Globus pallidus (tissue), 1 donor: ENCODE data around the gene LMX1B.

Experiments
- DNase-seq: peaks from one replicate; pipeline ENCODE4 v3.0.0-alpha.2; 2015; ENCODE audit warnings: low spot score

LMX1B gene

DNA sequence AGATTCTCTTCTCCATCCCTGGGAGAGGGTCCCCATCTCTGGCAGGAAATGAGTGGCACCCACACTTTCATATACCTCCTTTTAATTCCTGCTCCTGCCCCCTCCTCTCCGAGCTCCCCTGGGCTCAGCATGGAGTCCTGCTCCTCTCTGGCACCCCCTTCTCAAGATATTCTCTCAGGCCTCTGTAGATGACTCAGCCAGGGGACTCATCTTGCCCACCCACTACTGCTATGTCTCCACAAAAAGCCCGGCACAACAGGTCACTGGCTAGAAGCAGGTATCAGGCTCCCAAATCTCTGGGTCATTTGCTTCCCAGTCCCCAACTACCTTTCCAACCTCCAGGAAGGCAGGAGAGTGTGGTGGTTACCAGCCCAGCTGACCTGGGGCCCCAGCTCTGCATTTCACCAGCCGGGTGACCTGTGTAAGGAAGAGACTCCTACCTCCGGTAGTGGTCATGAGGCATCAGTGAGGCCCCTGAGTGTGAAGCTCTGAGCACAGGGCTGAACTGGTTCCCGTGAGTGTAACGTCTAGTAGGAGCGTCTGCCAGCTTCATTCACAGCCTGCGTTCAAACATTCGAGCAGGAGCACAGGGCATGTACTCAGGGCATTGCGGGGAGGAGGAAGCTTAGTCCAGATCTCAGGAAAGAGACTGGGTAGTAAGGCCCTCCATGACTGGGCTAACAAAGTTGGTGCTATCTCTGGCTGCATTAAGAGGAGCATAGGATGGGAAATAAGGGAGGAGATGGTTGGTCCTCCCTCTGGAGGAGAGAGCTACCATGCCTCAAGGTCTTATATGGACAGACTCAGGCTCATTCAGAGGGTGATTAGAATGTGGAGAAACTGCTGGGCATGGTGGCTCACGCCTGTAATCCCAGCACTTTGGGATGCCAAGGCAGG, 63.7 kb downstream of the LMX1B start:
- no peak for DNase-seq

DNA sequence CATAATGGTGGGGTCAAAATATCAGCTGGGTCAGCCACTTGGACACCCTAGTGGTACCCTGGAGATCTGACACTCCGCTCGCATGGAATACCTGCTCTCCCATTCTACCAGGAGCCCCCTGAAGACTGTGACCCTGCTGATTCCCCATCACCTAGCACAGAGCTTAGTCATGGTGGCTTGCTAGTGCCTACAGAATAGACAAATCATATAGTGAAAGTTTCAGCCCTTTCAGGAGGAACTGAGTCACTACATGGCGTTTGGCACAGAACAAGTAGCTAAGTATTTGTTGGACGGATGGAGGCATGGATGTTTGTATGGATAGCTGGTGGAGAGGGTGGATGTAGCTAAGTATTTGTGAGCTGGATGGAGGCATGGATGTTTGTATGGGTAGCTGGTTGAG, 65.3 kb downstream of the LMX1B start:
- no peak for DNase-seq

DNA sequence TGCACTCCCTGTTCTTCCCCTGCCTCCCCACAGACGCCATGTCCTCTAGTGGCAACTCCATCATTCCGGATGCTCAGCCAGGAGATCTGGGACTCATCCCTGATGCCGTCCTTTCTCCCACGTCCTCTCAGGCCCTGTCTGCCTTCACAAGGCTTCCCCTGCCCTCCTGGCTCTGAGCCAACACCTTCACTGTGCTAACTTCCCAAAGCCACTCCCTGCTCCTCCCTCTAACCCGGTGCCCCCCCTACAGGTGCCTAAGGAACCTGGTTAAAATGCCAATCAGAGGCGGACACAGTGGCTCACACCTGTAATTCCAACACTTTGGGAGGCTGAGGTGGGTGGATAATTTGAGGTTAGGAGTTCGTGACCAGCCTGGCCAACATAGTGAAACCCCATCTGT, 67.6 kb downstream of the LMX1B start:
- no peak for DNase-seq

DNA sequence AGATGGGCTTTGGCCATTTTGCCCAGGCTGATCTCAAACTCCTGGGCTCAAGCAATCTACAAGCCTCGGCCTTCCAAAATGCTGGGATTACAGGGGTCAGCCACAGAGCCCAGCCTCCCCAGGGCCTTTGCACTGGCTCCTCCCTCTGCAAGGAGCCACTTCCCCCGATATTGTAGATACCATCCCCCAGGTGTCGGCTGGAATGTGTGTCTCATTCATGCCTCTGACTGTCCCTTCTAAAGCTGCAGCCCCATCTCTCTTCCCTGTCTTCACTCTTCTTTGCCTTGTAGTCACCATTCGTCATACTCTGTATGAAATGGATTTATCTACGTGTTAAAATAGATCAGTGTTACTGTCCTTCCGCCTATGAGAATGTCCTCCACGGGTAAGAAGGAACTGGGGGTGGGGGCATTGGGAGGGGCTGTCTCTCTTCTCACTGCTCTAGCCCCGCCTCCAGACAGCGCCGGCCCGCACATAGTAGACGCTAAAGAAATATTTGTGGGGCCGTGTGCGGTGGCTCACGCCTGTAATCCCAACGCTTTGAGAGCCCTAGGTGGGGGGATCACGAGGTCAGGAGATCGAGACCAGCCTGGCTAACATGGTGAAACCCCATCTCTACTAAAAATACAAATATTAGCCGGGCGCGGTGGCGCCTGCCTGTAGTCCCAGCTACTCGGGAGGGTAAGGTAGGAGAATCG, 68.5 kb downstream of the LMX1B start:
- no peak for DNase-seq

DNA sequence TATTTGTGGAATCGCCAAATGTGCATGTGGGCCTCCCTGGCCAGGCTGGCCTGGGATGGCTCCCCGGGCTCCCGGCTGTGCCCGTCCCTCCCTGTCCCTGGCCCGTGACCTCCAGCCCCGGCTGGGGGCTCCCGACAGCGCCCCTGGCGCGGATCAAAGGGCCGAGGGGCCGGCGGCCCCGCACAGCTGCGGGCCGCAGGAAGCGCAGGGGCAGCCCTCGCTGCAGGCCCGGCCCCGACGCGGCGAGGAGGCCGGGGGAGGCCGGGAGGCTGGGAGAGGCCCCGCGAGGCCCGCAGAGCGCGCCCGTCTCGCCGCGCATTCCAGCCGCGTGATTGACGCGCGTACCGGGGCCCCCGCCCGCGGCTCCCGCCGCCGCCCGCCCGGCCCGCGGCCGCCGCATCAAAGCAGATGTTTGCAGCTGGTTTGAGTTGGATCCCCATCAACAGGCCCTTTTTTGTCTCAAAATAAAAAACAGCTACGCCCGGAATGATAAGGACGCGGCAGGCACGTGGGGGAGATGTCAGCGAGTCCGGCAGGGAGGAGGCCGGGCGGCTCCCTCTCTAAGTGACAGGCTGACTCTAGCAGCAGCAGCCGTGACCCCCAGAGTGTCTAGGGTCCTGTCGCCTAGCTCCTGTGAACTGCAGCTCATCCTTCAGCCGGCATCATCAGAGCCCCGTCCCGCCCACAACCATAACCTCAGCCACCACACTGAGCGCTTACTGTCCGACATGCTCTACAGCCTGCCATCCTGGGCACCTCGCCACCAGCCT, 69.4 kb downstream of the LMX1B start:
- no peak for DNase-seq

DNA sequence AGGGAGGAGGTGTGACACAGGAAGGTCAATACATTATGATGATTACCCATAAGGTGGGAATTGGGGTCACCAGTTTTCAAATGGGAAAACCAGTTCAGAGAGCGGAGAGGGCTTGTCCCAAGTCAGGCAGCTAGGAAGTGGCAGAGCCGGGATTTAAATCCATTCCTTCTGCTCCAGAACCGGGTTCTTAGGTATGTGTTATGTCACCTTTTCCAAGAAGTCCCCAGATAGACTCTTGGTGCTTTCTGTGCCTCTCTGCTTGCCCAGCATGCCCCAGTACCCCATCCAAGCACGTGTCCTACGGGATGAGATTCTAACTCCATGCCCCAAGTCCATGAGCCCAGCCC, 69.9 kb downstream of the LMX1B start:
- DNase-seq: no peak

DNA sequence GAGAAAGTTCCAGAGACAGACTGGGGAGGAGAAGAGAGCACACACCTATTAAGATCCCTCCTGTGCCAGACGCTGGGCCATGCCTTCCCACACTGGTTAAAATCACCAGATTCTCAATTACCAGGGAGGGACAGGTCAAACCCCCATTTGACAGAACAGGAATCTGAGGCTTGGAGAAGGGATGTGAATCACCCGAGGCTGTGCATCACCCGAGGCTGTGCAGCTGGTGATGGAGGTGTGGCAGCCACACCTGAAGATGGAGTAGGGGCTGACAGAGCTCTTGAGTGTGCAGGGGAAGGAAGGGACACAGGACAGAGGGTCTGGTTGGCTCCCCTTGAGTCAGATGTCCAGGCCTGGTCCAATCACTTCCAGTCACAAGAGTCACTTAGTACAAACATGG, 70.6 kb downstream of the LMX1B start:
- DNase-seq: no peak

DNA sequence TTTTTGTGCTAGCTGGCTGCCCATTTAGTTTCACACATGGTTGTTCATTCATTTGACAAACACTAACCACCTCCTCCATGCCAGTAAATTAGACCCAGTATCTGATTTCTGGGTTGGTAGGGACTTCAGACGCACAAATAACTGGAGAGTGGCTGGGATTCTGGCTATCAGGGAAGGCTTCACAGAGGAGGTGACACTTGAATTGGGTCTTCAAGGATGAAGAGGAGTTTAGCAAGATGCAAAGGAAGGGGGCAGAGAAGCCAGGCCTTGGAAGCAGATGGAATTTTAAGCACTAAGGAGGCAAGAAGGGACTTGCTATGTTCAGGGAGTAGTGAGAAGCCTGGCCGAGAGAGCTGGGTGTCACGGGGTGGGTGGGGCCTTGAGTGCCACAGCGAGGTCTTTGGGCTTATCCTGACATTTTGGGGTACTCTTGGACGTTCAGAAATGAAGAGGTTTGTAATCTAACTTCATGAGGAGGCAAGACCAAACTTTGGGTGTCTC, 71.3 kb downstream of the LMX1B start:
- no peak for DNase-seq

DNA sequence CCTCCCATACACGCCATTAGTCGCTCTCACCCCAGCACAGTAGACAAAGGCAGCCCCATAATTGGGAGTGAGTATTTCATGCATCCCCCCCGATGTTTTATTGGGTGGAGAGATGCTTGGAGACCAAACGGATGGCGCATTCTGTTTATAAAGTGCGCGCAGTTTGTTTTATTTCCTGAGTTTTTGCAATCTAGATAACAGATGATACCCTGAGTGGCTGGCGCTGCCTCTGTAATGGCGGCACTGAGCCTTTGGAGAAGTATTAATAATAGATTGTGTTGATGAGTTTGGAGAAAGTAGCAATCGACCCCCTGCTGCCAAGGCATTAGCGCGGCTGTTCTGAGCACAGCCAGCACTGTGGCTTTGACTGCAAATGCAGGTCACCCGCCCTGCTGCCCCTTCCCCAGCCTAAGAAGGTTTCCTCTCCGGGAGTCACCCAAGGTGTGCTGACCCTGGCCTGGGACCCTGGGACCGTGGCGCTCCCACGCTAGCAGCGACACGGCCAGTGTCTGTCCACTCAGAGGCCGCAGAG, 74.3 kb downstream of the LMX1B start:
- no peak for DNase-seq

DNA sequence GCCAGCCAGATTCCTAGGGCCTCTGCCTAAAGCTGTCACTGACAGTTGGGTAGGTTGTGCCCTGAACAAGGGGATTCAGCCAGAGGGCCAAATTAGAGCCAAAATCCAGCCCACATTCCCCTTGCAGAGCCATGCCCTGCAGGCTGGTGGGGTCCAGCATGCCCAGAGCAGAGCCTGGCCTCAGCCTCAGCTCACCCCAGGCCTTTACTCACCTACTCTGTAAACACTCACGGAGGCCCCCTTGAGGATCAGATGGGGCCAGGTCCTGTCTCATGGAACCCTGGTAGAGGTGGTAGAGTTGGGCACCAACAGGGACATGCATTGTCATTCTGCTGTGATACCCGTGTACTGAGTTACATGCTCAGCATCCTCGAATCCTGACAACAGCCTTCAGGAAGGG, 74.9 kb downstream of the LMX1B start:
- DNase-seq: no peak

DNA sequence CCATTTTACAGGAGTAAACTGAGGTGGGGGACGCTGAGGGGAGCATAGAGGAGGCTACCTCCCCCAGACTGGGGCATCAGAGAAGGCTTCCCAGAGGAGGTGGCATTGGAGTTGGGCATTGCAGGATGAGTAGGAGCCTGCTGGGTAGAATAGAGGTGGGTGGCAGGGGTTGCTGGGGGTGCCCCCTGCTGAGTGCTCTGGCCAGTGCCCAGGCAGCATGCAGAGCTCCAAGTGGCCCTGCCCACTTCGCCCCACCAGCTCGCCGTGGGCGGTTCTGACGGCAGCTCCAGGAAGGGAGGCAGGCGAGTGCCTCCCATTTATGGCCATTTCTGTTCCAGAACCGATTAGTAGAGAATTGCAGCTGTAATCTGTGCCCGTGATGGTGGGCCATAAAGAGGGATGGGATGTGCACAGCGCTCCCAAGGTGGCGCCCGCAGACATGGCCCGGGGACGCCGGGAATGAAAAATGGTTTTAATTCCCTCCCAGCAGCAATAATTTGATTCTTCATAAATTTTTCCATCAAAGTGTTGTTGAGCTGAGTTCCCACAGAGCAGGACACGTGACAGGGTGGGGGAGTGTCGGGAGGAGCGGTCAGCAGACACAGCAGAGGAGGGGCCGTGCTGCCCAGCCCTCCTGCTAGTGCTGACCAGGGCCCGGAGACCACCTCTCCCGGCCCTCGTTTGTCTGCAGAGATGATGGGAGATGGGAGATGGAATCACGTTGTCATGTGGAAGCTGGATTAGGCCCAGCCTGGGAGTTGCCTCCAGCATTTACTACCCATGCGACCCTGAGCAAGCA, 75.5 kb downstream of the LMX1B start:
- no peak for DNase-seq

DNA sequence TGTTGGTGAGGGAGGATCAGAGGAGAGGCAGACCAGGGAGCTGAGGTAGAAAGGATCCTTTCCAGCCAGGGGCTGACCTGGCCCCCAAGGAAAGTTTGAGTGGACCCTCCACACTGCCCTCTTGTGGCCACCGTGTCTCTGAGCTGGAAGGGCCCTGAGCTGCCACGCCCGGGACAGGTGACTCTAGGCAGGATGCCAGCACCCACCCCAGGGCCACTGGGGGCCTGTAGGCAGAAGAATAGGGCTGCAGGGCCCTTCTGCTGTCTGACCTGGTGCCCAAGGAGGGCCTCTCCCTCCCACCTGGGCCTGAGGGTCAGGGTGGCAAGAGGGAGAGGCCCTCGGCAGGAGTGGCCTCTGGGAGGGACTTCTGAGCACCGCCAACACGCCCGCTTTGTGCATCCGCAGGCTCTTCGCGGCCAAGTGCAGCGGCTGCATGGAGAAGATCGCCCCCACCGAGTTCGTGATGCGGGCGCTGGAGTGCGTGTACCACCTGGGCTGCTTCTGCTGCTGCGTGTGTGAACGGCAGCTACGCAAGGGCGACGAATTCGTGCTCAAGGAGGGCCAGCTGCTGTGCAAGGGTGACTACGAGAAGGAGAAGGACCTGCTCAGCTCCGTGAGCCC, 76.8 kb downstream of the LMX1B start:
- DNase-seq: no peak

DNA sequence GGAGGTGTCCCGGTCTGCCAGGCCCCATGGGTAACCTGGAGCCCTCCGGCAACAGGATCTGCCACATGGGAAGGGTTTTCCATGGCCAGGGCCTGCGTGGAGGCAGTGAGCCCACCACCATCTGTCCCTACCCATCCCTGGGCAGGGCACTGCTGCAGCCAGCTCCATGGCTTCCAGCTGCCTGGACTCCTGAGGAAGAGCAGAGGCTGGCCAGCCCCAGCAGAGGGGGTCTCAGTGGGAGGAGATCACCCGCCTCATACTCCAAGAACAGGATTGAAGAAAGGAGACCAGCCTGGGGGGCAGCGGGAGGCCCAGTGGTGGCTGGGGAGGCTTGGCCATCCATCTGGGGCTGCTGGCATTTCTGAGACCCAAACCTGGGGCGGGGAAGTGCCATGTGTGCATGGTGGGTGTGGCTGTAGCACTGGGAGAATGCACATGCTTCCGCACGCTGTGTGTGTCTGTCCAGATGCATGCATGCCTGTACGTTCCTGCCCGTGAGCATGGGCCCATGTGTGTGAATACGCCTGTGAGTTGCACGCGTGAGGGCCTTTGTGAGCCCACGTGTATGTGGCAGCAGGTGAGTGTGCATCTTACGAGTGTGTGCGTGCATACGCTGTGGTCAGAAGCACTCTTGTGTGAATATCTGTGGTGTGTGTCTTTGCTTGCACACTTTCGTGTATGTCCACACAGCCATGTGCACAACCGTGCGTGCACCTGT, 78.5 kb downstream of the LMX1B start:
- DNase-seq: no peak

DNA sequence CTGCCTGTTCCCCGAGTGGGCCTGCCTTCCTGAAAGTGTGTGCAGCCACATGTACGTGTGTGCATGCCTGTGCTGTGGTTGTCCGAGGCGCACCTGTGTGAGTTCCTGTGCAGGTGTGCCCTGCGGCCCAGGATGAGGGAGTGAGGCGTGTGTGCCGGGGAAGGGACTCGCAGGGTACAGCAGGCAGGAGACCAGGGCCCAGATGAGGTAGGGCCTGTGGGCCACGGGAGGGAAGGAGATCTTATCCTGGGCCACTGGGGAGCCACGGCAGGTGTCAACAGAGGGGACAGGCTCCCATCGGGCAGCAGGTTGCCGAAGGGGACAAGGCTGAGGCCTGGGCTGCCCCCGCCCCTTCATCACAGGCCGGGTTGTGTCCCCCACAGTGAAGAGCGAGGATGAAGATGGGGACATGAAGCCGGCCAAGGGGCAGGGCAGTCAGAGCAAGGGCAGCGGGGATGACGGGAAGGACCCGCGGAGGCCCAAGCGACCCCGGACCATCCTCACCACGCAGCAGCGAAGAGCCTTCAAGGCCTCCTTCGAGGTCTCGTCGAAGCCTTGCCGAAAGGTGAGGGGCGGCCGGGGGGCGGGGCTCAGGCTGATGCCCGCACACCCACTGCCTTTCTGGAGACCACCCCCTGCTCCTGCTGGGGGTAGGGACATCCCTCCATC, 79.2 kb downstream of the LMX1B start:
- DNase-seq: no peak

DNA sequence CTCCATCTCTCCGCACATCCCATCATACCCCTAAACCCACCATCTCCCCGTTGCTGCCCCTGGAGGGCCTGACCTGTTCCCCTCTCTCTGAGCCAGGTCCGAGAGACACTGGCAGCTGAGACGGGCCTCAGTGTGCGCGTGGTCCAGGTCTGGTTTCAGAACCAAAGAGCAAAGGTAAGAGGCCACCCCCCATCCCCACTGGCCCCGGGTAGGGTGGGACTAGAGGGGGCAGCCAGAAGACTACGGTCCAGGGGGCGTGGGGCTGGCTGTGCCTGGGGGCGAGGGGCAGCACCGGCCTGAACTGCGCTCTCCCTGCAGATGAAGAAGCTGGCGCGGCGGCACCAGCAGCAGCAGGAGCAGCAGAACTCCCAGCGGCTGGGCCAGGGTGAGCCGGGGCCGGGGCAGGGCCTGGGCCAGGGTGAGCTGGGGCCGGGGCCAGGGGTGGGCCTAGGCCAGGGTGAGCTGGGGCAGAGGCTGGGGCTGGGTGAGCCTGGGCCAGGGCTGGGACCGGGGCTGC, 79.8 kb downstream of the LMX1B start:
- no peak for DNase-seq

DNA sequence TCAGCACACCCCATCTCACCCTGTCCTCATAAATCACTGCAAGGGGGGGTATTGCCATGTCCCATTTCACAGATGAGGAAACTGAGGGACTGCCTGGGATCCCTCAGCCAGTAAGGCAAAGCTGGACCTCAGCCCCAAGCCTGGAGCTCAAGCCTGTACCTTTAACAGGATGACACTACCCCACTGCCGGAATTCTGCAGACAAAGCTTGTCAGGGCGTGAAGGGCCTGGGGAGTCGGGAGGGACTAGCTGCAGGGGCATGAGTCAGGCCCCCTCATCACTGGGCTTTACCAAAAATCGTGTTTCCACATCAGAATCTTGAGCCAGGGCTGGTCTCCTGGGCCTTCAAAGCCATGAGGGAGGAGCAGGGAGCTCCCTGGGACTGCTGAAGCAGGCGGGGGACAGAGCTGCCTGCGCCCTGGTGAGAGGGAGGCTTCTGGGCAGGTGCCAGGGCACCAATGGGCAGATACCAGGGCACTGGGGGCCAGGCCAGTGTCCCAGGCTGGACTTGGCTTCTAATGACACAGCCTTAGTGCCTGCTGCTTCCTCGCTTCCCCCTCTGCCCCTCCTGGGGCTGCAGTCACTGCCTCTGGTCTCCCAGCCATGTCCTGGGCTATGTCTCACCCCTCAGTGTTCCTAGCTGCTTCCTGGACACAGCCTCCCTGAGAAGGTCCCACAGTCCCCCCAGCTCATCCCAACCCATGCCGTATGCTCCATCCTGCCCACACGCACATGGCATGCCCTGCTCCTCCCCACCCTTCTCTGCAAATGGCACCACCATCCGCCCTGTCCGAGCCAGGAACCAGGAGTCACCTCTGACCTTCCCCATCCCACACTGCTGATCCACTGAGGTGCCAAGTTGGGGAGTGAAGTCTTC, 80.7 kb downstream of the LMX1B start:
- DNase-seq: no peak

DNA sequence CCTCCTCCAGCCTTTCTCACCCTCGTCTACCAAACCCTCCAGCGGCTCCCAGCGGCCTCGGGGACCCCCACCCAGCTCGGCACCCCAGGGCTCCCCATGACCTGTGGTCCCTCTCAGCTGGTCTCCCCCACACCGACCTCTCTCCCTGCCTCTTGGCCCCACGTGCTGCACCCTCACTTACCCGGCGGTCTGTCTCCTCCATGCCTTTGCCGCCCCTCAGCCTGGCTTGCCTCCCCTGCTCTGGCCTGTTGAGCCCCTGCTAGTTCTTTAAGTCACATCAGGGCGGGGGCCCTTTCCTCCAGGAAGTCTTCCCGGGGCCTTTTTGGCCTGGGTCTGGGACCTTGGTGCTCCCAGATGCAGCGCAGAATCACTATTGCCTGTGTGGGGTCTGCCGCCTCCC, 81.5 kb downstream of the LMX1B start:
- no peak for DNase-seq

DNA sequence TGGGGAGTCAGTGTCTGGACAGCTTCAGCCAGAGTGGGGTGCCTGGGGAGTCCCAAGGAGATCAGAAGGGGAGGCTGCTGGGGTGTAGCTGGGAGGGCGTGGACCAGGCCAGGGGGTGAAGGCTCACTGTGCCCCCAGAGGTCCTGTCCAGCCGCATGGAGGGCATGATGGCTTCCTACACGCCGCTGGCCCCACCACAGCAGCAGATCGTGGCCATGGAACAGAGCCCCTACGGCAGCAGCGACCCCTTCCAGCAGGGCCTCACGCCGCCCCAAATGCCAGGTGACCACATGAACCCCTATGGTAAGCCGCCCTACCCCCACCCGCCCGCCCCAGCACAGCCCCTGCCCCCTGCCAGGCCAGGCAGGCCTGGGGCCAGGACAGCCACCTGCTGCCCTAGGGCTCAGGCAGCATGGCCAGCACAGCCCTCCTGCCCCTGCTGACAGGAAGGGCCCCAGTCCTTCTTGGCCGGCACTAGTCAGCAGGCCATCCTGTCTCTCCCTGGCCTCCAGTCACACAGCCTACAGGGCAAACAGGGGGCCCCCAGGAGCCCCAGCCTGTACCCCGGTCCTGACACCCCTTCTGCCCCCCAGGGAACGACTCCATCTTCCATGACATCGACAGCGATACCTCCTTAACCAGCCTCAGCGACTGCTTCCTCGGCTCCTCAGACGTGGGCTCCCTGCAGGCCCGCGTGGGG, 82.1 kb downstream of the LMX1B start:
- no peak for DNase-seq
